SIG-M5 treated with dmso at 0.1 percent for 504 hours (cell line): ENCODE measurements around the gene LGALS9.
A peak's percentile ranks its signal among the peaks of the same experiment; 100 is the strongest.

ENCODE experiments used
- DNase-seq: peaks from one replicate; lab custom pipeline; 2025; ENCODE audit not compliant: unreplicated experiment; lab: John Stamatoyannopoulos, UW

Gene LGALS9

GRCh38 chr17:27630607-27631410, at the start of gene LGALS9:
Gene LGALS9, plus strand, starts transcription at chr17:27631188. Its CDS starts 78 bp downstream, at chr17:27631266.
- peak; percentile 89 for DNase-seq

GRCh38 chr17:27582696-27583095, 48.3 kb upstream of the LGALS9 start:
- DNase-seq: no peak

GRCh38 chr17:27585153-27585681, 45.8 kb upstream of the LGALS9 start:
- no peak for DNase-seq

GRCh38 chr17:27585792-27586191, 45.2 kb upstream of the LGALS9 start:
- DNase-seq: no peak

- DNase-seq: no peak
Measured at GRCh38 chr17:27586203-27586721, 44.7 kb upstream of the LGALS9 start.

GRCh38 chr17:27588354-27588753, 42.6 kb upstream of the LGALS9 start:
- no peak for DNase-seq

GRCh38 chr17:27590864-27591263, 40.1 kb upstream of the LGALS9 start:
- DNase-seq: no peak

- no peak for DNase-seq
Measured at GRCh38 chr17:27591986-27592385, 39.0 kb upstream of the LGALS9 start.

GRCh38 chr17:27593232-27593856, 37.6 kb upstream of the LGALS9 start:
- no peak for DNase-seq

GRCh38 chr17:27593857-27594255, 37.1 kb upstream of the LGALS9 start:
- no peak for DNase-seq

GRCh38 chr17:27595208-27595607, 35.8 kb upstream of the LGALS9 start:
- DNase-seq: no peak

- DNase-seq: no peak
Measured at GRCh38 chr17:27596096-27596495, 34.9 kb upstream of the LGALS9 start.

- DNase-seq: no peak
Measured at GRCh38 chr17:27596566-27597187, 34.3 kb upstream of the LGALS9 start.

- DNase-seq: no peak
Measured at GRCh38 chr17:27597188-27597580, 33.8 kb upstream of the LGALS9 start.

GRCh38 chr17:27597783-27598320, 33.1 kb upstream of the LGALS9 start:
- no peak for DNase-seq

- DNase-seq: no peak
Measured at GRCh38 chr17:27598337-27599050, 32.5 kb upstream of the LGALS9 start.

- no peak for DNase-seq
Measured at GRCh38 chr17:27600471-27600870, 30.5 kb upstream of the LGALS9 start.

- DNase-seq: peak; percentile 74
Measured at GRCh38 chr17:27601069-27601974, 29.7 kb upstream of the LGALS9 start.

- DNase-seq: no peak
Measured at GRCh38 chr17:27601975-27602302, 29.0 kb upstream of the LGALS9 start.
